Measurements from ENCODE around the gene GNL3L.
"Not testable (repeated sequence)": the region's sequence is repeated elsewhere in the genome, so short reads cannot be mapped to it uniquely, and the experiment has no call there.

Gene GNL3L

GRCh38 chrX:54550821-54551220 lies 20.8 kb downstream of the GNL3L start:
- Histone ChIP-seq H3K4me3 (no peak overlapping the region), H3K27ac (no peak overlapping the region), H3K36me3 (peaks cover 0 to 96% (median 54%) of the 10 kb centered on the region in 3 donors), H3K27me3 (no peaks in the 10 kb centered on the region), H3K9me3 (no peaks in the 10 kb centered on the region), H3K4me1 (no peaks in the 10 kb centered on the region)
- no peak for DNase-seq
- intact Hi-C loops (cut with DNase I; ENCODE audit: low total_unique reads), result no loop called here
- TF ChIP-seq, protein P1, sequence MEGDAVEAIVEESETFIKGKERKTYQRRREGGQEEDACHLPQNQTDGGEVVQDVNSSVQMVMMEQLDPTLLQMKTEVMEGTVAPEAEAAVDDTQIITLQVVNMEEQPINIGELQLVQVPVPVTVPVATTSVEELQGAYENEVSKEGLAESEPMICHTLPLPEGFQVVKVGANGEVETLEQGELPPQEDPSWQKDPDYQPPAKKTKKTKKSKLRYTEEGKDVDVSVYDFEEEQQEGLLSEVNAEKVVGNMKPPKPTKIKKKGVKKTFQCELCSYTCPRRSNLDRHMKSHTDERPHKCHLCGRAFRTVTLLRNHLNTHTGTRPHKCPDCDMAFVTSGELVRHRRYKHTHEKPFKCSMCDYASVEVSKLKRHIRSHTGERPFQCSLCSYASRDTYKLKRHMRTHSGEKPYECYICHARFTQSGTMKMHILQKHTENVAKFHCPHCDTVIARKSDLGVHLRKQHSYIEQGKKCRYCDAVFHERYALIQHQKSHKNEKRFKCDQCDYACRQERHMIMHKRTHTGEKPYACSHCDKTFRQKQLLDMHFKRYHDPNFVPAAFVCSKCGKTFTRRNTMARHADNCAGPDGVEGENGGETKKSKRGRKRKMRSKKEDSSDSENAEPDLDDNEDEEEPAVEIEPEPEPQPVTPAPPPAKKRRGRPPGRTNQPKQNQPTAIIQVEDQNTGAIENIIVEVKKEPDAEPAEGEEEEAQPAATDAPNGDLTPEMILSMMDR (IDR thresholded peaks at IDR 0.05), result no peak

DNA sequence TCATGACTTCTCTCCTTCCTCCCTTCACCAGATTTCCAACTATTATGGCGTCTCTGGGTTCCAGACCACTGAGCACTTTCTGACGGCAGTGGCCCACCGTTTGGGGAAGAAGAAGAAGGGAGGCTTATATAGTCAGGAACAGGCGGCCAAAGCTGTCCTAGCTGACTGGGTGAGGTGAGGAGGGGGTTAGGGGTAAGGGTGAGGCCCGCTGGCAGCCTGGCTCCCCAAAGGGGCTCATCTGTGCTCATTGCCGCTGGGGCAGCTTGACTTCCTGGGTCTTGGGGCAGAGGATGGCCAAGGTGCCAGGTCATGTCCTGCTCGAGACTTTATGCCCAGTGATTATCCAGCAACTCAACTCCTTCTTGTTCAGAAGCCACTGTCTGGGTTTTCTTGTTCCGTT lies 21.8 kb downstream of the GNL3L start:
- DNase-seq, result no peak
- Histone ChIP-seq H3K27me3 (no peaks in the 10 kb centered on the region), H3K27ac (no peak overlapping the region), H3K4me3 (no peak overlapping the region), H3K36me3 (peaks cover 0 to 96% (median 48%) of the 10 kb centered on the region in 3 donors), H3K9me3 (no peaks in the 10 kb centered on the region), H3K4me1 (no peaks in the 10 kb centered on the region)
- intact Hi-C loops (cut with DNase I; ENCODE audit: low total_unique reads), result no loop called here
- TF ChIP-seq, protein P1 (IDR thresholded peaks at IDR 0.05), result no peak

GRCh38 chrX:54555006-54555405 lies 25.0 kb downstream of the GNL3L start:
- DNase-seq; H3K27me3 ChIP-seq; H3K27ac ChIP-seq; H3K4me3 ChIP-seq; intact Hi-C loops (cut with DNase I; ENCODE audit: low total_unique reads); H3K9me3 ChIP-seq; H3K4me1 ChIP-seq: not testable (repeated sequence)
- peaks cover 0 to 92% (median 42%) of the 10 kb centered on the region in 3 donors for H3K36me3 ChIP-seq

DNA sequence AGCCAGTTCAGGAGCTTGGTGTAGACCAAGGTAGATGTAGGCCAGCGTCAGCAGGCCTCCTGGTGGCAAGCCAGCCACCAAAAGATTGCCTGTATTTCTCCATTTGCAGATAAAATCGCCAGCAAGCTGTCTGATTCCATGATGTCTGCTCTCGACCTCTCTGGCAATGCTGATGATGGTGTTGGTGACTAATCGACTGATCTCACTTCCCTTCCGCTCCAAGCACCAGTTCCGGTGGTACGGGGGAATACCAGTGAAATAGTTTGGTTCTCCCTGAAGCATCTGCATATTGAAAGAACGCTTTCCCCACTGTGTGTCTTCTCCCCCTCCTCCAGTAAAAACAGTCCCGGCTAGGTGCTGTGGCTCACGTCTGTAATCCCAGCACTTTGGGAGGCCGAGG lies 30.4 kb downstream of the GNL3L start:
- Histone ChIP-seq H3K27me3 (no peaks in the 10 kb centered on the region), H3K27ac (no peak overlapping the region), H3K4me3 (no peak overlapping the region), H3K4me1 (no peaks in the 10 kb centered on the region), H3K9me3 (no peaks in the 10 kb centered on the region), H3K36me3 (peaks cover 0 to 74% (median 38%) of the 10 kb centered on the region in 3 donors)
- no peak for DNase-seq
- intact Hi-C loops (cut with DNase I; ENCODE audit: low total_unique reads), result no loop called here
- TF ChIP-seq, protein P1 (IDR thresholded peaks at IDR 0.05), result no peak

- H3K36me3 ChIP-seq, result peaks cover 0 to 63% (median 38%) of the 10 kb centered on the region in 3 donors
Measured at GRCh38 chrX:54561622-54562021, 31.6 kb downstream of the GNL3L start.

GRCh38 chrX:54564936-54565335 lies 34.9 kb downstream of the GNL3L start:
- TF ChIP-seq, protein P1 (IDR thresholded peaks at IDR 0.05), result no peak
- Histone ChIP-seq H3K27me3 (no peaks in the 10 kb centered on the region), H3K27ac (no peak overlapping the region), H3K36me3 (peaks cover 0 to 36% (median 19%) of the 10 kb centered on the region in 3 donors), H3K9me3 (peaks cover 0 to 3% (median 0%) of the 10 kb centered on the region in 3 donors), H3K4me3 (no peak overlapping the region), H3K4me1 (no peaks in the 10 kb centered on the region)
- DNase-seq, result no peak
- intact Hi-C loops (cut with DNase I; ENCODE audit: low total_unique reads), result no loop called here

More at GRCh38 chrX:54561622-54562021, 31.6 kb downstream of the GNL3L start:
- no peak for DNase-seq
- Histone ChIP-seq H3K9me3 (no peaks in the 10 kb centered on the region), H3K27me3 (no peaks in the 10 kb centered on the region), H3K4me3 (no peak overlapping the region), H3K4me1 (no peaks in the 10 kb centered on the region), H3K27ac (no peak overlapping the region)
- TF ChIP-seq, protein P1 (IDR thresholded peaks at IDR 0.05), result no peak
- intact Hi-C loops (cut with DNase I; ENCODE audit: low total_unique reads), result no loop called here

Data from tibial artery (tissue), 4 donors.